A549 (cell line): ENCODE measurements around the gene TAF10.

ENCODE experiments used
- BHLHE40 ChIP-seq: IDR thresholded peaks from 2 replicates; pipeline ENCODE4 v1.6.1; 2012; ENCODE audit warnings: low read depth, low read length, inconsistent platforms
- CHD2 ChIP-seq: fragments of 150-350 bp; IDR thresholded peaks from 2 replicates; pipeline ENCODE4 v1.6.1; 2014; ENCODE audit warnings: low read length; ENCODE audit not compliant: partially characterized antibody
- CTCF ChIP-seq: fragments of >200 bp; sonication (Bioruptor Twin); formaldehyde crosslinking; IDR thresholded peaks from 3 replicates; pipeline ENCODE4 v1.5.1; 2016
- JUNB ChIP-seq: fragments of >200 bp; sonication (Bioruptor Twin); formaldehyde crosslinking; IDR thresholded peaks from 2 replicates; pipeline ENCODE4 v1.6.1; 2016
- KDM1A ChIP-seq: fragments of 200-600 bp; sonication (generic); IDR thresholded peaks from 2 replicates; pipeline ENCODE4 v1.6.1; 2016; ENCODE audit warnings: low read depth, mild to moderate bottlenecking
- MYC ChIP-seq: IDR thresholded peaks from 2 replicates; pipeline ENCODE4 v1.6.1; 2012; ENCODE audit warnings: mild to moderate bottlenecking, inconsistent platforms, low read length, improper control_type of control experiment, borderline replicate concordance
- NR3C1 ChIP-seq: fragments of >200 bp; sonication (Bioruptor Twin); formaldehyde crosslinking; IDR thresholded peaks from 3 replicates; pipeline ENCODE4 v1.6.1; 2017
- POLR2A ChIP-seq: IDR thresholded peaks from 2 replicates; pipeline ENCODE4 v1.6.1; 2012; ENCODE audit warnings: mild to moderate bottlenecking, low read length
- SREBF2 ChIP-seq: fragments of 450-650 bp; IDR thresholded peaks from 2 replicates; pipeline ENCODE4 v1.6.1; 2014; ENCODE audit warnings: mild to moderate bottlenecking, moderate library complexity
- TF ChIP-seq, protein P1 (sequence below): fragments of 450-650 bp; IDR thresholded peaks from 2 replicates; pipeline ENCODE4 v1.6.1; 2014; ENCODE audit warnings: antibody characterized with exemption

DNA sequence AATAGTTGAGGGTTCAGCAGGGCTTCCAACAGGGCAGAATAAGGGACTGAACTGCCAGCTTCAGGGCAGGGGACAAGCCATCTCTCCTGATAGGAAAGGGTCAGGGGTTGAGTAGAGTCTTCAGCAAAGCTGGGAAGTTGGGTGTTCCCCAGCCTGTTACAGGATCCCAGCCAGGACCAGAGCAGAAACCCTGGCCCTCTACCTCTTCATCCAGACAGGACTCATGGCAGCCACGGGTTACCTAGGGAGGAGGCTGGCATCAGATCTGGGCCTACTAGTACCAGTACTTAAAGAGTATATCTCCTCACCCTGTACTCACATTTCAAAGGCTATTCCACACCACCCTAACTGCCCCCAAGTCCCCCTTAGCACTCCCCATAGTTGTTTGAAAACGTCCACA, 2.4 kb upstream of the TAF10 start:
- no peak for TF ChIP-seq KDM1A
- TF ChIP-seq NR3C1, result no peak
- TF ChIP-seq POLR2A, result no peak
- TF ChIP-seq, protein P1, sequence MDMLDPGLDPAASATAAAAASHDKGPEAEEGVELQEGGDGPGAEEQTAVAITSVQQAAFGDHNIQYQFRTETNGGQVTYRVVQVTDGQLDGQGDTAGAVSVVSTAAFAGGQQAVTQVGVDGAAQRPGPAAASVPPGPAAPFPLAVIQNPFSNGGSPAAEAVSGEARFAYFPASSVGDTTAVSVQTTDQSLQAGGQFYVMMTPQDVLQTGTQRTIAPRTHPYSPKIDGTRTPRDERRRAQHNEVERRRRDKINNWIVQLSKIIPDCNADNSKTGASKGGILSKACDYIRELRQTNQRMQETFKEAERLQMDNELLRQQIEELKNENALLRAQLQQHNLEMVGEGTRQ, result no peak
- TF ChIP-seq CTCF, result no peak
- no peak for TF ChIP-seq CHD2
- TF ChIP-seq MYC, result no peak
- TF ChIP-seq SREBF2, result no peak
- TF ChIP-seq BHLHE40, result no peak
- TF ChIP-seq JUNB, result no peak
